HepG2 (cell line): ENCODE measurements around the gene CAPZB. TPM values are rescaled to one million over a fixed set of nuclear protein-coding genes. Genes with fewer than 3 reads are reported as not detected.

Source experiments
- ATAC-seq: fragments of 200-7000 bp; cut with Tn5 transposase; 3 replicates; pipeline ENCODE4 v1.9.1; 2020; ENCODE audit warnings: mild to moderate bottlenecking, moderate library complexity
- BruUV-seq: library from RNA; stranded (reverse); fragments of 400-500 nt; replicated peaks from 2 replicates; lab custom pipeline; 2021; lab: Mats Ljungman, UMichigan
- CTCF ChIA-PET: fragments of 300-600 bp; formaldehyde crosslinking; extraction: SDS; loops from one replicate; lab custom pipeline; 2021; ENCODE audit warnings: low total read pairs, inconsistent platforms, low intra/inter-chr PET ratio; lab: Yijun Ruan, JAX
- POLR2A ChIA-PET: fragments of 350-600 bp; sonication (Branson Sonifier 250); formaldehyde crosslinking; loops from one replicate; lab custom pipeline; 2020; ENCODE audit warnings: antibody characterized with exemption, inconsistent platforms; lab: Yijun Ruan, JAX
- DNase-seq: peaks from one replicate; pipeline ENCODE4 v3.0.0-alpha.2; 2015; ENCODE audit warnings: low spot score
- FAIRE-seq: peaks from 3 replicates; lab custom pipeline; 2011; peaks lifted over from hg19 to GRCh38; lab: Jason Lieb, UNC
- H2AFZ ChIP-seq: one replicate; pipeline ENCODE4 v1.6.1; 2011; ENCODE audit warnings: low read length, inconsistent platforms
- H3K27ac ChIP-seq: fragments of 300-600 bp; 3 replicates; pipeline ENCODE4 v1.8.0; 2011; ENCODE audit warnings: mixed run types, mild to moderate bottlenecking, mixed read lengths, low read length, inconsistent platforms; ENCODE audit not compliant: insufficient read depth; ENCODE audit errors: extremely low read length
- H3K27me3 ChIP-seq, 2 experiments: fragments of 200-600 bp in 1 of 2; 2 replicates in 1 of 2; 3 replicates in 1 of 2; pipeline versions ENCODE4 v1.6.0 to v1.8.0; 2011; ENCODE audit warnings: low read length in 2 of 2, mild to moderate bottlenecking in 2 of 2, moderate library complexity in 2 of 2, inconsistent platforms in 1 of 2; ENCODE audit not compliant: insufficient read depth in 2 of 2, control insufficient read depth in 1 of 2
- H3K36me3 ChIP-seq, 2 experiments: fragments of 200-600 bp in 1 of 2; replicated peaks in 1 of 2; 2 replicates in 1 of 2; 3 replicates in 1 of 2; pipeline versions ENCODE4 v1.5.1 to v1.8.0; 2011; ENCODE audit warnings: low read length in 2 of 2, inconsistent platforms in 1 of 2; ENCODE audit not compliant: insufficient read depth in 2 of 2, control insufficient read depth in 1 of 2
- H3K4me1 ChIP-seq: 2 replicates; pipeline ENCODE4 v1.5.1; 2012; ENCODE audit warnings: low read length, inconsistent platforms; ENCODE audit not compliant: insufficient read depth
- H3K4me2 ChIP-seq: 2 replicates; pipeline ENCODE4 v1.6.0; 2011; ENCODE audit warnings: low read depth, low read length, inconsistent platforms
- H3K4me3 ChIP-seq, 3 experiments: fragments of 200-600 bp in 1 of 3; sonication (generic), shearing (Covaris generic) in 1 of 3; replicated peaks in 1 of 3; 2 replicates each; pipeline ENCODE4 v1.5.1; 2011 to 2016; ENCODE audit warnings: low read length in 3 of 3, inconsistent platforms in 2 of 3, low read depth in 2 of 3, mild to moderate bottlenecking in 2 of 3, control low read depth in 1 of 3, mixed read lengths in 1 of 3; ENCODE audit not compliant: insufficient read depth in 1 of 3
- H3K79me2 ChIP-seq: one replicate; pipeline ENCODE4 v1.6.1; 2011; ENCODE audit warnings: low read length, inconsistent platforms; ENCODE audit not compliant: insufficient read depth
- H3K9ac ChIP-seq: 2 replicates; pipeline ENCODE4 v1.6.0; 2011; ENCODE audit warnings: mild to moderate bottlenecking, low read depth, low read length, inconsistent platforms; ENCODE audit not compliant: insufficient read depth
- H3K9me3 ChIP-seq: 2 replicates; pipeline ENCODE4 v1.5.1; 2012; ENCODE audit warnings: mild to moderate bottlenecking, low read length
- H4K20me1 ChIP-seq: 2 replicates; pipeline ENCODE4 v1.6.0; 2011; ENCODE audit warnings: inconsistent platforms, mild to moderate bottlenecking, low read length, moderate library complexity; ENCODE audit not compliant: insufficient read depth
- CBX1 ChIP-seq: IDR thresholded peaks from one replicate; pipeline ENCODE4 v1.6.1; 2016; ENCODE audit warnings: antibody characterized with exemption, low read depth
- CENPBD1 ChIP-seq: sonication (generic); formaldehyde crosslinking; IDR thresholded peaks from 2 replicates; pipeline ENCODE4 v1.8.0; 2022; ENCODE audit warnings: missing genetic modification reagents, low read depth, mild to moderate bottlenecking, borderline replicate concordance
- MXD1 ChIP-seq: sonication (generic); formaldehyde crosslinking; IDR thresholded peaks from 2 replicates; pipeline ENCODE4 v1.4.0; 2020; ENCODE audit warnings: mild to moderate bottlenecking, missing genetic modification reagents
- NR2C2 ChIP-seq: sonication (generic); formaldehyde crosslinking; IDR thresholded peaks from 2 replicates; pipeline ENCODE4 v1.4.0; 2020; ENCODE audit warnings: missing genetic modification reagents, mild to moderate bottlenecking, moderate library complexity, borderline replicate concordance
- PRDM10 ChIP-seq: sonication (generic); formaldehyde crosslinking; IDR thresholded peaks from 2 replicates; pipeline ENCODE4 v1.4.0; 2020; ENCODE audit warnings: low read depth, missing genetic modification reagents
- RERE ChIP-seq: IDR thresholded peaks from 2 replicates; pipeline ENCODE4 v1.6.1; 2016; ENCODE audit warnings: low read depth, missing genetic modification reagents, missing compliant biosample characterization
- ZFP91 ChIP-seq: sonication (generic); formaldehyde crosslinking; IDR thresholded peaks from 2 replicates; pipeline ENCODE4 v1.9.0; 2022; ENCODE audit warnings: missing genetic modification reagents, mild to moderate bottlenecking, borderline replicate concordance
- ZNF143 ChIP-seq: sonication (generic); formaldehyde crosslinking; IDR thresholded peaks from 2 replicates; pipeline ENCODE4 v1.4.0; 2020; ENCODE audit warnings: missing genetic modification reagents
- ZNF329 ChIP-seq: sonication (generic); formaldehyde crosslinking; IDR thresholded peaks from 2 replicates; pipeline ENCODE4 v1.9.0; 2021; ENCODE audit warnings: low read depth, mild to moderate bottlenecking, missing genetic modification reagents
- ZNF644 ChIP-seq: IDR thresholded peaks from 2 replicates; pipeline ENCODE4 v1.6.1; 2016; ENCODE audit warnings: low read depth
- ZNF672 ChIP-seq: sonication (generic); formaldehyde crosslinking; IDR thresholded peaks from 2 replicates; pipeline ENCODE4 v1.8.1; 2022; ENCODE audit warnings: missing genetic modification reagents
- ZNF792 ChIP-seq: IDR thresholded peaks from 2 replicates; pipeline ENCODE4 v1.6.1; 2016
- WGBS: methylation state at CpG from one replicate; pipeline ENCODE4 v1.1.6; 2017; ENCODE audit warnings: low lambda C conversion rate; 5-methylcytosine and 5-hydroxymethylcytosine counted together
- in situ Hi-C: cut with HindIII; loops from 2 replicates; pipeline ENCODE4 v1.10.0; 2017; ENCODE audit warnings: low pct_unique_long_range_greater_than_20kb; ENCODE audit not compliant: extremely low pct_ligation_motif_present
- intact Hi-C: fragments of 100-400 bp; cut with micrococcal nuclease; formaldehyde crosslinking; loops from one replicate; pipeline ENCODE4 v1.10.0; 2022; ENCODE audit not compliant: unreplicated experiment
- polyA plus RNA-seq, 8 experiments: library from polyadenylated mRNA; depleted of rRNA in 3 of 8; stranded (reverse) in 7 of 8; unstranded in 1 of 8; fragments of >200 nt; fragmentation: Illumina TruSeq in 4 of 8; extraction: Trizol in 4 of 8; gene quantifications; 2 replicates each; pipeline versions ENCODE4 v1.2.1 to v1.2.3, GENCODE V29; 2011 to 2016; ENCODE audit warnings: low read depth in 4 of 8, missing spikeins in 1 of 8, mixed read lengths in 1 of 8; ENCODE audit not compliant: insufficient read depth in 1 of 8
- total RNA-seq, 5 experiments: library from RNA; depleted of rRNA; stranded (reverse); fragments of >200 nt; fragmentation: Illumina TruSeq; extraction: Trizol; gene quantifications; 2 replicates each; pipeline ENCODE4 v1.2.3, GENCODE V29; 2016; ENCODE audit warnings: low read depth in 1 of 5

CAPZB gene
- total and polyA plus RNA-seq, 2 of the 13 experiments (the other 11 are each of a cell fraction or from before 2014, with no cell fraction given), result 58.9 to 76.9 TPM

- TF ChIP-seq ZFP91 (CRISPR knock-in tag) (no peak), CENPBD1 (CRISPR knock-in tag) (no peak)
Observed at GRCh38 chr1:19493547-19493946, 8.2 kb upstream of the CAPZB start (continued).

GRCh38 chr1:19489996-19490395 lies 4.7 kb upstream of the CAPZB start:
- Histone ChIP-seq H3K9ac (no peak overlapping the region), H3K36me3 (no peaks in the 10 kb centered on the region), H2AFZ (no peak overlapping the region), H3K79me2 (peaks cover under 1% of the 10 kb centered on the region), H3K4me2 (no peak overlapping the region), H3K27ac (no peak overlapping the region), H3K4me1 (peaks cover 29% of the 10 kb centered on the region), H3K9me3 (no peaks in the 10 kb centered on the region), H4K20me1 (no peaks in the 10 kb centered on the region), H3K4me3 (no peak overlapping the region), H3K27me3 (peaks cover 0 to 2% of the 10 kb centered on the region in 2 experiments; a peak in 1 of 5 replicates)
- FAIRE-seq (no peak), DNase-seq (no peak), ATAC-seq (no peak)
- ChIA-PET POLR2A (no interaction called here), CTCF (no interaction called here)
- no TSS peak for BruUV-seq
- WGBS, result 82% methylated on average over 2 of the region's 2 CpGs
- intact Hi-C loops (loop anchor here (5.0 kb wide), 2 partner anchors 63 to 103 kb away; no protein-coding TSS in a partner anchor), in situ Hi-C loops (no loop called here)
- TF ChIP-seq MXD1 (CRISPR knock-in tag) (no peak), ZNF329 (CRISPR knock-in tag) (no peak), ZNF672 (CRISPR knock-in tag) (no peak), NR2C2 (CRISPR knock-in tag) (no peak), RERE (CRISPR knock-in tag) (no peak), PRDM10 (CRISPR knock-in tag) (no peak), CBX1 (no peak), ZNF644 (CRISPR knock-in tag) (no peak), ZNF792 (CRISPR knock-in tag) (no peak), ZNF143 (CRISPR knock-in tag) (no peak)
